Suprapubic skin (tissue), 4 donors: ENCODE data around the gene KIAA1328.

Experiments used
- CTCF ChIP-seq, 2 donors: fragments of 200-600 bp in 1 of 2; fragments of 450-650 bp in 1 of 2; sonication (generic) in 1 of 2; IDR thresholded peaks; one replicate each; pipeline ENCODE4 v1.5.1; 2016 to 2019; ENCODE audit warnings: antibody characterized with exemption in 2 of 2, mild to moderate bottlenecking in 1 of 2, moderate library complexity in 1 of 2
- POLR2A ChIP-seq, 2 donors: fragments of 450-650 bp; IDR thresholded peaks; one replicate each; pipeline ENCODE4 v1.6.1; 2017; ENCODE audit warnings: antibody characterized with exemption in 2 of 2, mild to moderate bottlenecking in 2 of 2, moderate library complexity in 2 of 2
- POLR2AphosphoS5 ChIP-seq, 3 donors: sonication (generic); formaldehyde crosslinking; IDR thresholded peaks; one replicate each; pipeline ENCODE4 v1.6.1; 2017; ENCODE audit warnings: antibody characterized with exemption in 3 of 3

DNA sequence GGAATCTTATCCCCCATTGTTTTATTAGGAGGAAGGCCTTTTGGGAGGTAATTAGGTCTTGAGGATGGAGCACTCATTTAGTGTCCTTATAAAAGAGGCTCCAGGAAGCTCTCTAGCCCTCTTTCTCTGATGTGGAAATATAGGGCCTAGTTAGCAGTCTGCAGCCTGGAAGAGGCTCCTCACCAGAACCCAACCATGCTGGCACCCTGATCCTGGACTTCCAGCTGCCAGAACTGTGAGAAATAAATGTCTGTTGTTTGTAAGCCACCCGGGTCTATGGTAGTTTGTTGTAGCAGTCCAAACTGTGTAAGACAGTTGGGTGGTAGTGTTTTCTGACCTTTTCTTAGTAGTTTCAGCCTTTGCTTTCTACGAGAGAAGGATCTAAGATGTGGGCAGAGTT, 100.7 kb downstream of the KIAA1328 start:
- TF ChIP-seq CTCF (IDR thresholded peaks at IDR 0.05) (no peak), POLR2A (IDR thresholded peaks at IDR 0.05) (no peak), POLR2AphosphoS5 (IDR thresholded peaks at IDR 0.05) (no peak)
